GM12873 (cell line): ENCODE measurements around the gene COA8.

Experiments used
- CTCF ChIP-seq: IDR thresholded peaks from 2 replicates; pipeline ENCODE4 v1.5.1; 2012; ENCODE audit warnings: low read depth, mild to moderate bottlenecking, moderate library complexity, low read length, control low read depth; ENCODE audit not compliant: insufficient read depth; ENCODE audit errors: missing control alignments

COA8 gene

GRCh38 chr14:103623883-103624482 lies 61.2 kb downstream of the COA8 start:
- TF ChIP-seq CTCF: no peak

- TF ChIP-seq CTCF: no peak
Observed at GRCh38 chr14:103624860-103625259, 62.1 kb downstream of the COA8 start.

GRCh38 chr14:103625356-103626095 lies 62.8 kb downstream of the COA8 start:
- TF ChIP-seq CTCF: no peak

GRCh38 chr14:103626146-103626850 lies 63.5 kb downstream of the COA8 start:
- no peak for TF ChIP-seq CTCF

GRCh38 chr14:103627073-103628025 lies 64.6 kb downstream of the COA8 start:
- TF ChIP-seq CTCF: no peak

GRCh38 chr14:103628221-103628683 lies 65.5 kb downstream of the COA8 start:
- TF ChIP-seq CTCF: no peak
